ENCODE measurements around the gene NHSL2. TPM values are rescaled to one million over a fixed set of nuclear protein-coding genes. Genes with fewer than 3 reads are reported as not detected.

NHSL2 gene
- total RNA-seq, 1 donor from 2014 or later = 6.9 TPM

- DNase-seq = peak; percentile 1
These were observed 109.6 kb downstream of the NHSL2 start for GRCh38 chrX:72020204-72020603.

DNA sequence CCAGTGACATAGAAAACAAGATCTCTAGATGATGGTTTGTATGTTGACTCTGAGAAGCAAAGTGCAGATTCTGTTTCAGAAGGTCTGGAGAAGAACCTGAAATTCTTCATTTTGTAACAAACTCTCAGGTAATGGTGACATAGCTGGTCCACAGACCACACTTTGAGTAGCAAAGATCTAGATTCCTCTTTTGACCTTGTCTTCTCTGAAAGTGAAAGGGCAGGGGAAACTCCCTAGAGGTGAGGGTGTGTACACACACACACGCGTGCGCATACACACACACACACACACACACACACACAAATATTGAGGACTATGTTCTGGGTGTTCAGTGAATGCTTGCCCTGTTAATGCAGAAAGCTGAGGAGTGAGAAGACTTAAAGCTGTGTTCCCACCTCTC, 110.1 kb downstream of the NHSL2 start:
- no peak for DNase-seq

DNA sequence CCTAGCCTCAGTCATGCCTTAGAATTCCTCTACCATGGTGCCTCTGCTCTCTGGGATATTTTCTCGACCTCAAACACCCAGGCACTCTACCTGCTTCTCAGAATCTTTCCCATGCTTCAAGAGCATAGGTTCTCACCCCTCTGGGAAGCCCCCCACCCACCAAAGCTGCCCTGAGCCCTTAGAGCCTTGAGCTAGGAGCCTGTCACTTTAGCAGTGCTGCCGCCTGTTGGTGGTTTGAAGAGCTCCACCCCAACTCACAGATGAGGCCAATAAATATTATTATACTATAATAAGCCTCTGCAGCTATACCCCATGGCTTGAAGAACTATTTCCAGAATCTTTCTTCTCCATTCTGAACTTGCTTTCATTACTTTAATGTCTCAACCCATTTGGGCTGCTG, 111.3 kb downstream of the NHSL2 start:
- no peak for DNase-seq

- DNase-seq = no peak
These were observed 112.4 kb downstream of the NHSL2 start for GRCh38 chrX:72023071-72023470.

DNA sequence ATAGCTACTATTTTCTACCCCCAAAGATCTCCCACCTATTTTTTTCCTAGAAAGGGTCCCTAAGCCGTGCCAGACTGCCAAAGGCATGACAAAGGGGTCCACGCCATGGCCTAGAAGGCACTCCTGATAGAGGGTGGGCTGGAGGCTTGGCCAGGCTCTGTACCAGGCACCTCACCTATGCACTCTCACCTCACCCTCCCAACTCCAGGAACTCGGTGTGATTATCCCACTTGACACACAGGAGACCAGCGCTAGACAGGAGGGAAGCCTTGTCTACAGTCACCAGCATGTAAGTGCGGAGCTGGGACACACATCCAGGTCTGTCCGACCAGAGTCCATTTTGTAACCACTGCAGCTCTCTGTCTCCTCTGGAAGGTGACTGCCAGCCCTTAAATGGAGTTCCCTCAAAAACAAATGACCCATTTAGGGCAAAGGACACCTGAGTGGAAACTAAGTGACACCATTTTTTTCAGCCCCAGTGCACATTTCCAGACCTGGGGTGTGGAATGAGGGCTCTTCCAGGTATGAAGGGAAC, 114.7 kb downstream of the NHSL2 start:
- no peak for DNase-seq

GRCh38 chrX:72026341-72027023, 115.8 kb downstream of the NHSL2 start:
- no peak for DNase-seq

- DNase-seq = peak; percentile 0
These were observed 116.6 kb downstream of the NHSL2 start for GRCh38 chrX:72027024-72027913.

- DNase-seq = no peak
These were observed 117.3 kb downstream of the NHSL2 start for GRCh38 chrX:72027914-72028307.

- DNase-seq = no peak
These were observed 118.2 kb downstream of the NHSL2 start for GRCh38 chrX:72028701-72029470.

DNA sequence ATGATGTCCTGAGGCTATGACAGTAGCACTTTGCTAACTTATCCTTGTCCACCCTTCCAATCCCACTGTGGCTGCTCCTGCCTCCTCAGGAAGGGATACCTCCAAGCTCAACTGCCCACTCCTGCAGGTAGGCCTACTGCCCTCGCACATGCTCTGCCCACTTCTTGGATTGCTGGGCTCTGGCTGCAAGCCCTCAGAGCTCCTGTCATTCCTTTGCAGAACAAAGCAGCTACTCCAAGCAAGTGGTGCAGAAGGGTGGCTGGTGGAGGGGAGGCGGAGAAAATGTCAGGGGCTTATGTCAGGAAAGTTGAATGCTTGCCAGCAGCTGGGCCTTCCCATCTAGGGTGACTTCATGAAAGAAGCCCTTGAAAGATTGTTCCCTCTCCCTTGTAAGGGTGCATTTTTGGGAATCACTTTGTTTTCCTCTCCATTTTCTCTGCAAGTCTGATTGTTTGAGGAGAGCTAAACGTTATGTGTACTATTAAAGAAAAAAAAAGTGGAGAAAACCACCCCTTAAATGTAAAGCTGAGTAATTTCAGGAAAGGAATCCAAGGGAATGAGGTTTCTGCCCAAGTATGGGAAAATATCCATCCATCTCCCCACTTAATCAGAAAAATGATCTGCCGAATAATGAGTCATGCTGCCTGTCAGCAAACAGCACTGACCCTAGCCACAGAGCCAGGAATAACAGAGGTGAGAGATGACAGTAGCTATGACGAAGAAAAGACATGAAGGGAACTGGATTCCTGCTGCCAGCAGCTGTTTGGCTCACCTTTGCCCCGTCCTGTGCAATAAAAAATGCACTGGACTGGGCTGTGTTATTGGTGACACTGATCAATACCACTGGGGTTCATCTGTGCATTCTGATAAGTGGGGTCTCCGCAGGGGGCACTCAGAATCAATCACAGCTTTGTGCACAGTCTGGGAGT, 119.1 kb downstream of the NHSL2 start:
- peak; percentile 15 for DNase-seq

- no peak for DNase-seq
These were observed 119.8 kb downstream of the NHSL2 start for GRCh38 chrX:72030431-72030830.

DNA sequence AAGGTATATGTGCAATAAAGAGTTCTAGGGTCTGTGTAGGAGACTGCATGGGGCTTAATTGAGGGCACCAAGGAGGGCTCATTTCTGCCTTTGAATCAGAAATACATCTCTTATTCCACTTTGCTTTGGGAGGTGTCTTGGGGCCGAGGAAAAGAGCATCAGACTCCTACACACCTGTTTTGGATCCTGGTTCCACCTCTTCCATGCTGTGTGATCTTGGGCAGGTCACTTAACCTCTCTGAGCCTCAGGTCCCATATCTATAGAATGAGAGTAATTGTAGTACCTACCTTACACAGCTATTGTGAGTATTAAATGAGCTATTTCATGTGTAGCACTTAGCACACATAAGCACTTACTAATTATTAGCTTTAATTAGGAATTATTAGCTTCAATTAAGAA, 120.5 kb downstream of the NHSL2 start:
- DNase-seq = no peak

DNA sequence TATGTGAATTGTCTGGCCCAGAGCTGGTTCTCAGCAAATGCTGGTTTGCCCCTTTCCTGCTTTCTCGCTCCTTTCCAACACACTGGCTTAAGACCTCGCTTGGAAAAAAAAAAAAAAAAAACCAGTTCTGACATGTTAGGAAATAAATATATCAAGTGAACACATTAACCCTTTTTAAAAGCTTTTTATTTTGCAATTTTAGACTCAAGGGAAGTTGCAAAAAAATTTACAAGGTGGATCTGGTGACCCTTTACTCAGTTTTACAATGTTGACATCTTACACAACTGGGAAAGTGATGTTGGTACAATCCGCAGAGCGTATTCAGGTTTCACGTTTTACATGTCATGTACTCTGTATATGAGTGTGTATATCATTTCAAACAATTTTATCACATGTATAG, 121.0 kb downstream of the NHSL2 start:
- no peak for DNase-seq

GRCh38 chrX:72037601-72038000, 127.0 kb downstream of the NHSL2 start:
- no peak for DNase-seq

DNA sequence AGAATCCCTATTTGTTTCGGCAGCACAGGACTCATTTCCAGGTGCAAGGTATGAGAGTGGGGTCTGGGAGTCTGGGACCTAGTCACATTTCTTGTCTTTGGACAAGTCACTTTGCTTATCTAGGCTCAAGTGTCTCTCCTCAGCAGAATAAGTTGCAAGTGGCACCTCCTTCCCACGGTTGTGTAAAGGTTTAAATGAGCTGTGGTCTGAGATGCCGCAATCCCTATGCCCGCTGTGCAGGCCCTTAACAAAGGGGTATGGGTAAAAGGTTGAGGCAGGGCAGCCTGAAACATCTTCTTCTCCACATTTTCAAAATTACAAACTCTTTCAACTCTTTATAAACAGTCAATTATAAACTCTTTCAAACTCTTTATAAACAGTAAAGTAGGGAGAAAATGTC, 127.4 kb downstream of the NHSL2 start:
- no peak for DNase-seq

- no peak for DNase-seq
These were observed 128.2 kb downstream of the NHSL2 start for GRCh38 chrX:72038868-72039267.

GRCh38 chrX:72040506-72040905, 129.9 kb downstream of the NHSL2 start:
- no peak for DNase-seq

DNA sequence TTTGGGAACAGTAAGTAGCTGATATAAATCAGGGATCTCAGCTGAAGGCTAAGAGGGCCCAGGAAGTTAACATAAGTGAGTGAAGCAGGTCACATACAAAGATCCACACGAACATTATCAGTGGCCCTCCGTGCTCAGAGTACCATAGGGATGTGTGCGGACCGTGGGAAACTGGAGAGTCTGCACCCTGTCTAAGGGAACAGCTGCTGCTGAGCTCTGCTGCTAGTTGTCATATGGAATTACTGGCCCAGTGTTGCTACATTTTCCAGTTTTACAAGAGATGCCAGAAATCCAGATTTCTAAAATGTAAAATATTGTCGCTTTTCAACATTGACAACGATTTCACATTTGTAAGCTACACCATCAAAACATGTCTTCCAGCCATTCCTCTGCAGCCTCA, 130.5 kb downstream of the NHSL2 start:
- no peak for DNase-seq

GRCh38 chrX:72041871-72042851, 131.5 kb downstream of the NHSL2 start:
- no peak for DNase-seq

- no peak for DNase-seq
These were observed 132.2 kb downstream of the NHSL2 start for GRCh38 chrX:72042852-72043248.
